ENCODE data around the gene ZNF493.
A peak's percentile ranks its signal among the peaks of the same experiment; 100 is the strongest.

The ZNF493 gene

DNA sequence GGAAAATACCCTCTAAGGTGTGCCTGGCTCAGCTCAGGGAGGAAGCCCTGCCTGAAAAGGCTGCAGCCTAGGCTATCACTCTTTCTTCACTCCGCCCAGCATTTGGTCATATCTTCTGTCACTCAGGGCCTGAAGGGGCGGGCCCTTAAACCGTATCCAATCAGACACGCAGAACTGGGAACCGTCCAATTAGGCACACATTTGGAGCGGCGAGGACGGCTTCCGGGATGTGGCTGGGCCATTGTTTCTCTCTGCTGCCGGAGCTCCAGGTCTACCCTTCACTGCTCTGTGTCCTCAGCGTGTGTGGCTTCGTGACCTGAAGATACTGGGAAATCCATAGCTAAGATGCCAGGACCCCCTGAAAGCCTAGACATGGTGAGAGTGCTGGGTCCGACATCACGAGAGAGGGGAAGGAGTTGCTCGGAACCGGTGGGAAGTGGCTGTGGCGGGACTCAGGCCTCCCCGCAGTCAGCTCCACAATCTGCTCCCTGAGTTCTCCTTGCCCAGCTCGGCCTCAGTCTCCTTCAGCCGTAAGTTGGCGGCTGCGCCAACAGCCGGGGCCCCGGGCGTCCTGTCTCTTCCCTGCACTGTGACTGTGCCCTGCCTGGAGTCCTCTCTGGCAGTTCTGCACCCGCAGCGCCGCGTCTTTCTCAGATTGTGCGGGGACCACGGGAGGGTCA lies at the start of gene ZNF493:
TSS of gene ZNF493 (plus strand) at position 241 of the 680 bp plus-strand sequence. CDS start at position 346, 105 bp downstream.
- peak; percentile 95 for DNase-seq

- DNase-seq: no peak
Measured at GRCh38 chr19:21352830-21353229, 44.1 kb upstream of the ZNF493 start.

DNA sequence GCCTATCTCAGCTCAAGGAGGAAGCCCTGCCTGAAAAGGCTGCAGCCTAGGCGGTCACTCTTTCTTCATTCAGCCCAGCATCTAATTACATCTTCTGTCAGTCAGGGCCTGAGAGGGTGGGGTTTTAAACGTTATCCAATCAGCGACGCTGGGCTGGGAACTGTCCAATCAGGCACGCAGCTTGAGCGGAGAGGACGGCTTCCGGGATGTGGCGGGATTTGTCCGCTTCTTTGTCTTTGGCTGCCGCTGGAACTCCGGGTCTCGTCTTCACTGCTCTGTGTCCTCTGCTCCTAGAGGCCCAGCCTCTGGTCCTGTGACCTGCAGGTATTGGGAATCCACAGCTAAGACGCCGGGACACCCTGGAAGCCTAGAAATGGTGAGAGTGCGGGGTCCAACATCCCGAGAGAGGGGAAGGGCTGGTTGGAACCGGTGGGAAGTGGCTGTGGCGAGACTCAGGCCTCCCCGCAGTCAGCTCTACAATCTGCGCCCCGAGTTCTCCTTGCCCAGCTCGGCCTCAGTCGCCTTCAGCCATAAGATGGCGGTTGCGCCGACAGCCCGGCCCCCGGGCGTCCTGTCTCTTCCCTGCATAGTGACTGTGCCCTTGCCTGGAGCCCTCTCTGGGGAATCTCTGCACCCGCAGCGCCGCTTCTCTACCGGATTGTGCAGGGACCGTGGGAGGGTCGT lies 38.0 kb upstream of the ZNF493 start, which contains the start of gene ZNF738:
TSS of gene ZNF738 (plus strand) at position 233 of the 684 bp plus-strand sequence. CDS start at position 374, 141 bp downstream.
- peak; percentile 87 for DNase-seq

- no peak for DNase-seq
Measured at GRCh38 chr19:21362291-21362690, 34.6 kb upstream of the ZNF493 start.

DNA sequence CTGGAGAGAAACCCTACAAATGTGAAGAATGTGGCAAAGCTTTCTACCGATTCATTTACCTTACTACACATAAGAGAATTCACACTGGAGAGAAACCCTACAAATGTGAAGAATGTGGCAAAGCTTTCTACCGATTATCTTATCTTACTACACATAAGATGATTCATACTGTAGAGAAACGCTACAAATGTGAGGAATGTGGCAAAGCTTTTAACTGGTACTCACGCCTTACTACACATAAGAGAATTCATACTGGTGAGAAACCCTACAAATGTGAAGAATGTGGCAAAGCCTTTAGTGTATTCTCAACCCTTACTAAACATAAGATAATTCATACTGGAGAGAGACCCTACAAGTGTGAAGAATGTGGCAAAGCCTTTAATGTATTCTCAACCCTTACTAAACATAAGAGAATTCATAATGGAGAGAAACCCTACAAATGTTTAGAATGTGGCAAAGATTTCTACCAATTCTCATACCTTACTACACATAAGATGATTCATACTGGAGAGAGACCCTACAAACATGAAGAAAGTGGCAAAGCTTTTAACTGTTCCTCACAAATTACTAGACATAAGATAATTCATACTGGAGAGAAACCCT lies 12.9 kb upstream of the ZNF493 start:
- no peak for DNase-seq

DNA sequence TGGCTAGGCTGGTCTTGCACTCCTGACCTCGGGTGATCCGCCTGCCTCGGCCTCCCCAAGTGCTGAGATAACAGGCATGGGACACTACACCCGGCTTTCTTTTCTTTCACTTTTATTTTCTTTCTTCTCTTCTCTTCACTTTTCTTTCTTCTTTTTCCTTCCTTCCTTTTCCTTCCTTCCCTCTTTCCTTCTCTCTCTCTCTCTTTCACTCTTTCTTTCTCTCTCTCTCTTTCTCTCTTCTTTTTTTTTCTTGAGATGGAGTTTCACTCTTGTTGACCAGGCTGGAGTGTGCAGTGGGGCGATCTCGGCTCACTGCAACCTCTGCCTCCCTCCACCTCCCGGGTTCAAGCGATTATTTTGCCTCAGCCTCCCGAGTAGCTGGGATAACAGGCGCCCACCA lies 812 bp upstream of the ZNF493 start:
- no peak for DNase-seq

DNA sequence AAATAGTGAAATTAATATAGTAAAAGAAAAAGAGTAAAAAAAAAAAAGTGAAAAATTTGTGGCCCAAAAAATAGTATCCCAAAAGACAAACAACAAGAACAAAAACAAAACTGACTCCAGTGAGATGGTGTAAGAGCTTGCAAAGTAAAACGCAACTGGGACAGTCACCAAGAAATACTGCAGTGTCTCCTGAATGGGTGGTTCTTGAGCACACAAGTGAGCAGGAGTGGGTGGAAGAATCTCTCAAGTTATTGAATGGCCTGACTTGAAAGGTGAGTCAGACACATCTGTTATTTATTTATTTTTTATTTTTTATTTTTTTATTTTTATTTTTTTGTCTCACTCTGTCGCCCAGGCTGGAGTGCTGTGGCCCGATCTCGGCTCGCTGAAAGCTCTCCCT lies 1.9 kb downstream of the ZNF493 start:
- DNase-seq: no peak

- DNase-seq: no peak
Measured at GRCh38 chr19:21402303-21402985, 5.5 kb downstream of the ZNF493 start.

DNA sequence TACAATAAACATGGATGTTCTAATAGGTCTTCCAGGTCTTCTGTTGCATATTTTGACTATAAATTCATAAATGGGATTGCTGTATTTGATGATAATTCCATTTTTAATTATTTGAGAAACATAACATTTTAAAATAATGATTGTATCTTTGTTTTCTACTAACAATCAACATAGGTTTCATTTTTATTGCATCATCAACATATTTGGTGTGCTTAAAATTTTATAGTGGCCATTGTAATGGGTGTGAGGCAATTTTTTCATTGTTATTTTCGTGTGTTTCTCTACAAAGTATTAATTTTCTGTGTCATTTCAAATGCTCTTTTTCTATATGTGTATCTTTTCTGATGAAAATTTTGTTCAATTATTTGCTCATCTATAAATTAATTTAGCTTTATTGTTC lies 13.2 kb downstream of the ZNF493 start:
- no peak for DNase-seq

DNA sequence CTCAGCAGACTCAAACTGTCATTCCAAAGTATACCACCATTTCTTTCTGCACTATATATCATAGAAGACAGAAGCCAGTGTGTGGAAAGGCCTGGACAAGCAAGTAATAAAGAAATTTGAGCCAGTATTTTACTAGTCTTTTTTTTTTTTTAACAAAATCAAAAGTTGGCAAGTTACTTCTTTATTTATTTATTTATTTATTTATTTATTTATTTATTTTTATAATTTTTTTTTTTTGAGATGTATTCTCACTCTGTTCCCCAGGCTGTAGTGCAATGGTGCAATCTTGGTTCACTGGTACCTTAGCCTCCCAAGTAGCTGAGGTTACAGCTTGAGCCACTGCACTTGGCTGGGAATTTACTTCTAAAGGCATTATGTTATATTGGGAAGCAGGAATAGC lies 25.3 kb downstream of the ZNF493 start:
- no peak for DNase-seq

GRCh38 chr19:21423057-21424041 lies 26.4 kb downstream of the ZNF493 start:
- no peak for DNase-seq

GRCh38 chr19:21430675-21431074 lies 33.7 kb downstream of the ZNF493 start:
- no peak for DNase-seq

GRCh38 chr19:21432590-21432989 lies 35.7 kb downstream of the ZNF493 start:
- DNase-seq: no peak

GRCh38 chr19:21434516-21434915 lies 37.6 kb downstream of the ZNF493 start:
- DNase-seq: no peak

- DNase-seq: no peak
Measured at GRCh38 chr19:21434967-21435544, 38.1 kb downstream of the ZNF493 start.

- no peak for DNase-seq
Measured at GRCh38 chr19:21439201-21439751, 42.3 kb downstream of the ZNF493 start.

DNA sequence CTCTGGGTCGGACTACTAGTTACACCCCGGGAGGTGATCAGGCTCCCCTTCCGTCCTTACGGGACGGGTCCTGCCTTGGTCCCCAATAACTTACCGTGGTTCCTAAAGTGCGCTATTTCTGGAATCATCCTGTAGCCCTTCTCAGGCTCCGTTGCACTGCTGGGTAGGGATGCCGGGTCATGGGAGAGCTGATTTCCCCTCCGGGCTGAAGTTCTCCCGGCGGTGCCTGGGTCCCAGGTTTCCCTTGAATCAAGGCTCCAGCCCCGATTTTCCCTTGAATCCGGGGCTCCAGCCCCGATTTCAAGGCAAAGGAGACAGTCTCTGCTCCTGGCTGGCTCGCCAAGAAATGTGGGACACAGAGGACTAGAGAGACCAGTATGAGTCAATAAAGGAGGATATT lies 43.4 kb downstream of the ZNF493 start:
- DNase-seq: no peak

GRCh38 chr19:21451187-21451586 lies 54.3 kb downstream of the ZNF493 start:
- no peak for DNase-seq

DNA sequence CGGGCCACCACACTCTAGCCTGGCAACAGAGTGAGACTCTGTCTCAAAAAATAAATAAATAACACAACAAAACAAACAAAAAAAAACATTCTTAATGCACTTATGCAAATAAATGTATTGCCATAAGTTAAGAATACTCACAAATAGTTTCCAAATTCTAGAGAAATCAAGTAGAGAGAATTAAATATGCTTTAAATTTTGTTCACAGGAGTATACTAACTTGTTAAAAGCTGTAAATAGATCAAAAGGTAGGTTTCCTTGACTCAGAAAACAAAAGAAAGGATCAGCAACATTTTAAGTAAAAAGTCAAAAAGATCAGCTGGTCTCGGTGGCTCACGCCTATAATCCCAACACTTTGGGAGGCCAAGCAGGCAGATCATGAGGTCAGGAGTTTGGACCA lies 58.0 kb downstream of the ZNF493 start:
- no peak for DNase-seq

GRCh38 chr19:21460686-21461085 lies 63.8 kb downstream of the ZNF493 start:
- DNase-seq: no peak

GRCh38 chr19:21462540-21462939 lies 65.6 kb downstream of the ZNF493 start:
- DNase-seq: no peak

Data from CD4-positive, alpha-beta T cell treated with Interleukin-21 for 1 hour (primary cell).